HG02970 (cell line): ENCODE measurements around the gene DMRTB1.

ENCODE experiments used
- ATAC-seq: cut with Tn5 transposase; IDR thresholded peaks from one replicate; pipeline ENCODE4 v1.9.1; 2021; ENCODE audit warnings: mild to moderate bottlenecking, moderate library complexity, moderate number of reproducible peaks; ENCODE audit not compliant: unreplicated experiment, low FRiP score

The DMRTB1 gene

DNA sequence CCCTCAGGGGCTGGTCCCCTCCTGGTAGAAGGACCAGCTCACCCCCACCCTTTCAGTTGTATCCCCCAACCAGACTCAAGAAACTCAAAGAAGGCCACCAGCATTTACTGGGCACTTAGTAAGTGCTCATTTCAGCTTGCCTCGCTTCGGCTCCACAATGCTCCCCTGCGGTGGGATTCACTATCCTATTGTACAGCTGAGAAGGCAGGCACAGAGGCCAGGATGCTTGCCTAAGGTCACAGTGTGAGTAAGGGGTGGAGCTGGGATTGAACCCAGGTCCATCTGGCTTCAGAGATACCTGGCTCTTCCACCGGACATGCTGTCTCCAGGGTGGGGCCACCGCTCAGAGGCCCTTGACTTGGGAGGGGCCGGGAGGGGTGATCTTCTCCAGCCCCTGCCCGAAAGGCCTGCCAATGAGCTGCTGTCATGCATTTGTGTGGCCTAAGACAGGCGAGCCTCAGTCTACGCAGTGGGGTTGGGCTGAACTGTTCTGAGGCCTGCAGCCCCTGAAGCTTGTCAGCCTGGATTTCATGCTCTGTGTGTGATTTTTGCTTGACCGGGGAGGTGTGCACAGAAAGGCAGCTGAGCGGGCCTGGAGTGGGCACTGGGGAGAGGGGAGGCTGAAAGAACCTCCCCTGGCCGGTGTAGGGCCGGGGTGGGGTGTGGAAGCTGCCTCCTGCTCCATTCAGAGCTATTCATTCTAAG is 48.1 kb downstream of the DMRTB1 start:
- ATAC-seq = no peak

GRCh38 chr1:53508056-53508990 is 49.1 kb downstream of the DMRTB1 start:
- no peak for ATAC-seq

DNA sequence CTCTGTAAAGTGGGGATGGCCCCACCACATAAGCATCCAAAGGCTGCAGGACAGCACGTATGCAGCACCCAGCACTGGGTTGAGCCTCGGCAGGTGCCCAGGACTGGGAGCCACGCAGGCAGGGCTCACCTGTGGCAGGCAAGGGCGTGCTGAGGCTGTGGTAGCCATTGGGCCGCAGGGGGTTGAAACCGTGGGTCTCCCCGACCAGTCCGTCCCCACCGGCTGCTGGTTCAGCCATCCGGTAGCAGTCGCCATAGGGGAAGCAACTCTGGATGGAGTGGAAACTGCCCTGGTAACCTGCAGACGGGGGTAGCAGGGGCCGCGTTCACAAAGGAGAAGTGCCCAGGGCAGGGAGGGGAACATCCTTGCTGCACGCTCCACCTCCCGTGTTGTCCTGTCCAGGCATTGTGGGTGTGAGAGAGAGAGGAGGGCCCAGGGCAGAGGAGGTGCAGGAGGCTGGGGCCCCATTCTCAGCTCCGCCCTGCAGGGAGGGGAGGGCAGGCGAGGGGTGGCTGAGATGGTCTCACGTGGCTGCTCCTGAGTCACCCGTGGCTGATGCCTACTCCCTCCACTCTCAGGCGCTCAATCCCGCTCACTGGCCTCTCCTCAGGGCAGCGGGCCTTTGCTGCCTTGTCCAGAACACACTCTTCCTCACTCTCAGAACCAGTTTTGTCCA is 49.9 kb downstream of the DMRTB1 start:
- no peak for ATAC-seq

- ATAC-seq = no peak
These were observed 50.6 kb downstream of the DMRTB1 start for GRCh38 chr1:53509775-53510174.

DNA sequence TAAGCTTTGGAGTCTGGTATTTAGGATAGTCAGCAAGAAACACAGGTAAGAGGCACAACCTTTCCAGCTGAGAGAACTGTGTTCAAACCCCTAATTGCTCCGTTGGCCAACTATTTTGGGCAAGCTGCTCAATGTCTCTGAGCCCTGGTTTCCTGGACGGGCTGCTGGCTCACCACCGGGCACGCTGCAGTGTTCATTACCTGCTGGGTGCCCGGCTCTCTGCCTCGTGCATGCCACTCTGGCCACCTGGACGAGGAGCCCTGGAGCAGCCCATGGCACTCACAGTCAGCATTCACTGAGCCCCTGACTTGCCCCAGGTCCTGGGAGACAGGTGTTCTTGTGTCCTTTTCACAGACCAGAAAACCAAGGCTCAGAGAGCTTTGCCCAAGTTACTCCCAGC is 51.0 kb downstream of the DMRTB1 start:
- no peak for ATAC-seq

DNA sequence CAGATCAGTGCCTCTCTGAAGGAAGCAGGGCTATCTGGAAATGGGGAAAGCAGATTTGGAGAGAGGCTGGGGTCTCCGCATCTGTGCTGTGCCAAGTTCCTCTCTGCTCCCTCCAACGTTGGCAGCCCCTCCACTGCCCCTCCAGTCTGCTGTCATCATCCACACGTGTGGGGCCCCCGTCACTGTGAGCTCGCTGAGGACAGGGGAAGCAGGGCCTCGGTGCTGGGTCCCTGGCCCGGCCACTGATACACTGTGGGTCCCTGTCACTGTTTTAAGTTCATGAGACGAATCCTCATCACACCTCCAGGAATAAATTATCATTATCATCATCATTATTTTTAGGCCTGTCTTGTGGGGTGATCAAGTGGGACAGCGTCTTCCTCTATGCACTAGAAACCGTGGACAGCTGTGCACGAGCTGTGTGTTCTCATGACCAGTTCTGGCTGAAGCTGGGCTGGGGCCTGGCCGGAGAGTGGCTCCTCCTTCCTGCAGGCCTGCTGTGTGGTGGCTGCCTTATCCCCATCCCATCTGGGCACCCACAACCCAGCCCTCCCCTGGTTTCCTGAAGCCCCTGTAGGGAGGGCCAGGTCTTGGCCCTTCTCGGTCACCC is 52.2 kb downstream of the DMRTB1 start:
- ATAC-seq = no peak

DNA sequence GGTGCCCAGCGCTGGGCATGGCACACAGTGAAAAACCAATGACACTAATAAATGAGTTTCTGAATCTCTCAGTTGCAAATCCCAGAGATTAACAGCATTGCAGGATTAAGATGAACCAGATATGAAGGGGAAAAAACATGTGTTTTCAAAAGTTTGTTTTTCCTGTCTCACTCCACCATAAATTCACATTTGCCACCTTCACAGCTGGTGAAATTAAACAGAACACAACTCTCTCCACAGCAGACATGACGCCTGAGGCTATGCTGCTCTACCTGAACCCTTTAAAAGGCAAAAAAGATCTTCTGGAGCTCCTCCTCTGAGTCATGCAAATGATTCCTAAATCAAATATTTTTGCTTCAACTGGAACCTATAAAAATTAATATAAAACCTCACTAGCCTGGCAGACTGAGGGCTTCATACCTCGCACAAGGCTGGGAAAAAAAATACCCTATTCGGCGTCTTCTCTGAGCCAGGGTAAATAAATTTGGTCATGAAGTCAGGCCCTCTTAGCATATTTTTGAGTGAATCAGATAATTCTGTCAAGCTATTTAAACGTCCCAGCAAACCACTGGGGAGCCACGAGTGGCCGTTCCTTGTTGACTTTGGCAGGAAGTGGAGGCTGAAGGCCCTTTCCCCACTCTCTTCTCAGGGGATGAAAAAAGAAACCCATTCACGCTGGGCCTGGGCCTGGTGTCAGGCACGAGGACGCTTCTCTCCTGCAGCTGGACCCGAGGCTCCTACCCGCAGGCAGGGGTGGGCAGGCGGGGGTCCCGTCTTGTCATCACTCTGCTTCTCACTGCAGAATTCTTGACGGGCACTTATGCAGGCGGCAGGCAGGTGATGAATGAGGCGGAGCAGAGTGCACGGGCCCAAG is 53.0 kb downstream of the DMRTB1 start:
- no peak for ATAC-seq

DNA sequence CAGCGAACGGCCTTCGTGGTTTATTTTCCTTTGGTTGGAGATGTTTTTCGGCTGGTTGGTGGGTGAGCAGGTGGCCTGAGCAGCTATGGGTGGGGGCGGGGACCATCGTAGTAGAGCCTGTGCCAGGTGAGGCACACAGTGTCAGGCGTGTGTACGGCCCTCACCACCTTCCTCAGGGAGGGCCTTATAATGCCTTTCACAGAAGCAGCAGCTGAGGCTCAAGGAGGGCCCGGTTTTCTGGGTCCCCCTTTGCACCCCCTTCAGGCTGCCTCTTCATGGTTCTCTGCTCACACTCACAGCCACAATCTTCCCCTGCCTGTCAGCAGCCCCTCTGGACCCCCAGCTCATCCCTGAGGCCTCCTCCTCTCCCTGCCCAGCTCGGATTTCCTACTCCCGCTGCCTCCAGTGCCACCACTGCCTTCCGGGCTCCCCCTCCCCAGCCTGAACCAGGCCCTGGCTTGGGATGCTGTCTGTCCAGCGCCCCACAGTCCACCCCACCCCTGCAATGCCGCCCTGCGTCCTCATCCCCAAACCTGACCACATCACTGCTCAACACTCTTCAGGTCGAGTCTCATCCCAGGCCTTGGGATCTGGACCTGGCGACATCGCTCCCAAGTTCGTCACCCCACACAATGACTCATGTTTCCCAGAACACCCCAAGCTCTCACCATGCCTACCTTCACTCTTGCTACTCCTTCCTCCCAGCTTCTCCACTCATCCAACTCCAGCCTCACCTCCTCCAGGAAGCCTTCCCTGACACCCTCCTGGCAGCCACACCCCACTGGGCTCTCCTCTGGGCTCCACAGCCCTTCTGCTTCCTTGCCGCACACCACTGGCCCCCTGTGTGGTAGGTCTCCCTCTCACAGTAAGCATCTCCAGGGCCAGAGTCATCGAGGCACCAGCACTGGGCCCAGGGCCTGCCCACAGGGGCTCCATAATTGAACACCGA is 53.9 kb downstream of the DMRTB1 start:
- no peak for ATAC-seq

DNA sequence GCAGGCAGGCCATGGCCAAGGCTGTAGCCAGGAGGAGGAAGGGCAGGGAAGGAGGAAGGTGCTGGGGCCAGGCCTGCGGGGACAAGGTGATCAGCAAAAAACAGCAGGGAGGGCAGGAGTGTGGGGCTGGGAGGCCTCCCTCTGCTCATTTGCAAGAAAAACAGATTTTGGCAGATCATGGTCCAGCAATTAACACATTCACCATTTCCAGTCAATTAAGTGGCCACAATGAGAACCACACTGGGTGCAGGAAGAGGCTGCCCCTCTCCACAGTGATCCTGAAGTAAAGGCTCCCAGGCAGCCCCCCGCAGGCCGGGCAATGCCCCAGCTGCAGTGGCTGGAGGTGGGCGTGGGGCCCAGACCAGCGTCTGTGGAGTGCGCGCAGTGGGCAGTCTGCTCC is 54.6 kb downstream of the DMRTB1 start:
- no peak for ATAC-seq

DNA sequence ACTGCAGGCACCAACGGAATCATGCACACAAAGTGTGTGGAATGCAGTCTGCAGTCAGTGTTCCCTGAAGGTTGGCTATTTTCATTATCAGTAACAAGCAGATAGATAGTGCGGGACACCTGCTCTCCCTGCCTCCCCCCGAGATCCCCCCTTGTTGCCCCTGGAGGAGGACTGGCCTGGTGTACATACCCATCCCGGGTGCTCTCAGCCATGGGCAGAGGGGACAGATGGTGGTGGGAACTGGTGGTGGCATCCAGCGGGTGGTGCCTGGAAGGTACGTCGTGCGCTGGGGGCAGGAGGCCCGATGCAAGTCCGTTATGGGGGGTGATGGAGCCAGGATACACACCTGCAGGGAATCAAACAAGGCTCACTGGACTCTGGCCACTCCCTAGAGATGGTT is 55.2 kb downstream of the DMRTB1 start:
- ATAC-seq = no peak

- ATAC-seq = no peak
These were observed 57.0 kb downstream of the DMRTB1 start for GRCh38 chr1:53516181-53516580.
